Measurements from ENCODE around the gene IGF2BP3.

Gene IGF2BP3

DNA sequence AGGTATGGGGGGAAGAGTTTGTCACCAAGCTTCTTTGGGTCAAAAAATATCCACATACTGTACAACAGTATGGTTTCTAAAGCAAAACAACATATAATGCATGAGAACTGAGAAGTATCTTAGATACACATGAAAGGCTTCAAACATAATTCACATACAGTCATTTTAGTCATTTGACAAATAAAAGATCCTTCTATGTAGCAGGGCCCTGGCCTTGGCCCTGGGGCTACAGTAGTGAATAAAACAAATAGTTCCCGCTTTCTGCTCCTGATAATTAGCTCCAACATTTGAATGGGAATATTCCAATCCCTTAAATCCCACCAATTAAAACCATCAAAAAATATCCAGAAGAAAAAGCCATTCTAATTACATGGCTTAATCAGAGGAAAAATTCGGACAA lies 119.8 kb downstream of the IGF2BP3 start:
- Mint-ChIP-seq H3K4me3 (no peak overlapping the region), H3K27ac (ENCODE audit: low read depth) (no peak overlapping the region), H3K36me3 (ENCODE audit: insufficient read depth) (peaks cover 4% of the 10 kb centered on the region), H3K27me3 (peaks cover 23% of the 10 kb centered on the region), H3K4me1 (peaks cover 17% of the 10 kb centered on the region), H3K9me3 (no peaks in the 10 kb centered on the region)
- ATAC-seq (replicated peaks; ENCODE audit: extremely low read depth, poor library complexity, severe bottlenecking): no peak
- DNase-seq (ENCODE audit: low spot score in 2 of 2): no peak

DNA sequence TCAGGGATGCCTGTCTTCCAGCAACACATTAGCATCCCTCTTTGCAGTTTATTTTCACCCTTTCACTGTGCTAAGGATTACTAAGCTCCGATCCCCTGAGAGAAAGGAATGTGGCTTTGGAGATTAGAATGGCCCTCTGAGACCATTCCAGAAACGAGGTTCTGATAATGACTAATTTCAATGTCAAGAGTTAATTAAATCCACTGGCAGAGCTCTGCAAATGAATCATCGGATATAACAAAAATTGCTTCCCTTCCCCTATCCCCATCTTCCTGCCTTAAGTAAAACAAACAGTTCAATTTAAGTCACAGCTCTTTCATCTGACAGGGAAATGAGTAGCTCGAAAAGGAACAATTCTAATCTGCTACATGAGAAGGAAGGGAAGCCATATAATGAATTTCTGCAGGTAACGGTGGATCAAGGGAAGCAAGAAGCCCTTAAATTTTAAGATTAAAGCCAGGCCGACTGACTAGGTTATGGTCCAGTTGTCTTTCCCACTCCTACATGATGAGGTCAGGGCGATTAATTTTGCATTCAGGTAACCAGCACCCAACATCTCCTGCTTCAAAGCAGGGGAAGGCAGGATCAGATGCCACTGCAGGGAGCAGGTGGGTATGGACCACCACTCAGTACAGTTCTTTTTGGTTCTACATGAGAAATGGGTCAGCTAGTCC lies 120.7 kb downstream of the IGF2BP3 start:
- Mint-ChIP-seq H3K4me3 (no peak overlapping the region), H3K27ac (ENCODE audit: low read depth) (no peak overlapping the region), H3K9me3 (no peaks in the 10 kb centered on the region), H3K27me3 (peaks cover 16% of the 10 kb centered on the region), H3K4me1 (peaks cover 17% of the 10 kb centered on the region), H3K36me3 (ENCODE audit: insufficient read depth) (peaks cover 4% of the 10 kb centered on the region)
- ATAC-seq (replicated peaks; ENCODE audit: extremely low read depth, poor library complexity, severe bottlenecking) (no peak), DNase-seq (ENCODE audit: low spot score in 2 of 2) (no peak)

DNA sequence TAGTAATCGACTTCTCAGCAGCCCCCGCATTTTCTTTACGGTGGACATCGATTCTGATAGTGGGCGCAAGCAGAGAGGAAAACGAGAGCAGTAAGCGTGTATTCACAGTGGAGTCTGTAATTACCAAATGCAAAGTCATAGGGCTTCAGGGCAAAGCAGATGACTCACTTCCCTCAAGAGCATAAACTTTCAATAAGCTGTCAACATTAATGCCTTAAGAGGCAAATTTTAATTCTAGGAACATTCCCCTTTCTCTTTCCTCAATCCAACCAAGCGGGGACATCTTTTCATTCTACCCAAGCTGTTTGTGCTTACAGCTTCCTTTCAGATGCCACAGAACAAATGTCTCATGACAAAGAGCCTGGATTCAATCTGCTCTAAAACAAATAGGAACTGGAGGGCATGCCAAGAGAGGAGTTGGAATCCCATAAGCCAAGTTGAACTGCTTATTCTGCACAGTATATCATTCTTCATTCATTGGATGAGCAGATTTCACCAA lies 122.6 kb downstream of the IGF2BP3 start:
- DNase-seq (ENCODE audit: low spot score in 2 of 2) (no peak), ATAC-seq (replicated peaks; ENCODE audit: extremely low read depth, poor library complexity, severe bottlenecking) (no peak)
- peak overlapping the region; percentile 91 for H3K27ac Mint-ChIP-seq (ENCODE audit: low read depth)
- no peaks in the 10 kb centered on the region for H3K27me3 Mint-ChIP-seq
- H3K4me3 Mint-ChIP-seq: peak overlapping the region; percentile 71
- H3K4me1 Mint-ChIP-seq: peaks cover 17% of the 10 kb centered on the region
- H3K36me3 Mint-ChIP-seq (ENCODE audit: insufficient read depth): peaks cover 4% of the 10 kb centered on the region
- H3K9me3 Mint-ChIP-seq: no peaks in the 10 kb centered on the region

DNA sequence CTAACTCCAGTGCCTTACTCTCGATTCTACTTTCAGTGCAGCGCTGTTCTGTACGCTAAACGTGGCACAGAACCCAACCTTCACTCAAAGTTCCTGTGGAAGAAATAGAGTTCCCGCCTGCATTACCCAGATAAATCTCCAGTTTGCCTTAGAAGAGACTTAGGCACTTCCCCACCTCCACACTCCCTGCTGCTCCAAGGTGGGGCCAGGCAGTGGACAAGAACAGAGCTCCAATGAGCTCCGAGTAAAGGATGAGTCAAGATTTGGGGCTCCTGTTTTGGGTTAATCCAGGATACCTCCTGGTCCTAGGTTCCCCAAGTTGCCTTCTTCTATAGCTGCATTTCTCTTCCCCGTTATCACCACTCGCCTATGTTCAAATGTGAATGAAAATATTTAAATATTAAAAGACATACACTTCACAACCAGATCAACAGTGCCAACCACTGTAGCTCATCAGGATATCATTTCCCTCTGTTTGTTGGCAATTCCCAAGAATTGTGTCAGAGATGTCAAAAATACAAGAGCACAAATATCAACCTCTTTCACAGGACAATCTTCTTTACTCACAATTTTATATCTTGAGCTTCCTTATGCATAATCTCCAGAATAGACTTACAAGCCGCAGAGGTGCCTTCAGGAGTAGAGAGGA lies 123.1 kb downstream of the IGF2BP3 start:
- DNase-seq (ENCODE audit: low spot score in 2 of 2): no peak
- H3K4me1 Mint-ChIP-seq: peaks cover 17% of the 10 kb centered on the region
- no peaks in the 10 kb centered on the region for H3K9me3 Mint-ChIP-seq
- H3K4me3 Mint-ChIP-seq: peak overlapping the region; percentile 71
- H3K27ac Mint-ChIP-seq (ENCODE audit: low read depth): peak overlapping the region; percentile 91
- H3K36me3 Mint-ChIP-seq (ENCODE audit: insufficient read depth): peaks cover 4% of the 10 kb centered on the region
- ATAC-seq (replicated peaks; ENCODE audit: extremely low read depth, poor library complexity, severe bottlenecking): no peak
- no peaks in the 10 kb centered on the region for H3K27me3 Mint-ChIP-seq

DNA sequence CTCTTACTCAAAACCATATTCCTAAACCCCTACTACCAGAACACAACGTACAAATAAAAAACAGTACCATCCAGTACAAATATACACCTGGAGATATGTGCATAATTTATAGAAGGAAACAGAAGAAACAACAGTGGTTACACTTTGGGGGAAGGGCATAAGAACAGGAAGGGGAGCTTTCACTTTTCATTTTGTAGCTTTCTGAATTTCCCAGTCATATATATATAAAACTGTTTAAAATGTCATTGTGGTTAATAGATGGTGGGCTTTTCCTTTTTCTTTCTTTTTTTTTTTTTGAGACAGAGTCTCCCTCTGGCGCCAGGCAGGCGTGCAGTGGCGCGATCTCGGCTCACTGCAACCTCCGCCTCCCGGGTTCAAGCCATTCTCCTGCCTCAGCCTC lies 124.0 kb downstream of the IGF2BP3 start:
- DNase-seq (ENCODE audit: low spot score in 2 of 2) (no peak), ATAC-seq (replicated peaks; ENCODE audit: extremely low read depth, poor library complexity, severe bottlenecking) (peak; percentile 65)
- peak overlapping the region; percentile 91 for H3K27ac Mint-ChIP-seq (ENCODE audit: low read depth)
- H3K36me3 Mint-ChIP-seq (ENCODE audit: insufficient read depth): peaks cover 4% of the 10 kb centered on the region
- no peaks in the 10 kb centered on the region for H3K27me3 Mint-ChIP-seq
- H3K4me1 Mint-ChIP-seq: peaks cover 17% of the 10 kb centered on the region
- H3K9me3 Mint-ChIP-seq: no peaks in the 10 kb centered on the region
- peak overlapping the region; percentile 71 for H3K4me3 Mint-ChIP-seq

DNA sequence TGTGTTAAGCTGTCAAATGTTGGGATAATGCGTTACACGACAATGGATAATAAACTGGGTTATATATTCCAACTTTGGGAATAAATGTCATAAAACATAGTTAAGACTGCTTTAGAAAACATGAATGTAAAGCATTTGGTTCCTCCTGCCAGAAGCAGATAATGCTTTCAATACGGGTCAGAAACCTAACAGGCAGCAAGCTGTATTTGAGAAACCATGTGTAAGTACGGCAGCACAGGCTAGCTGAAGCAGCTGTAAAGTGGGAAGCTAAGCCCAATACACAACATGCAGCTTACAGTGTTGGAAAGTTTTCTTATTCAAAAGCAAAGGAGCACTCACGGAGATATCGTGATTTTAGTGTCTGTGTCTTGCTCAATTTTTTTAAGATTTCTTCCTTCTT lies 124.7 kb downstream of the IGF2BP3 start:
- ATAC-seq (replicated peaks; ENCODE audit: extremely low read depth, poor library complexity, severe bottlenecking) (no peak), DNase-seq (ENCODE audit: low spot score in 2 of 2) (no peak)
- Mint-ChIP-seq H3K4me3 (peak overlapping the region; percentile 71), H3K36me3 (ENCODE audit: insufficient read depth) (peaks cover 4% of the 10 kb centered on the region), H3K4me1 (peaks cover 17% of the 10 kb centered on the region), H3K27me3 (no peaks in the 10 kb centered on the region), H3K9me3 (no peaks in the 10 kb centered on the region), H3K27ac (ENCODE audit: low read depth) (peak overlapping the region; percentile 91)

DNA sequence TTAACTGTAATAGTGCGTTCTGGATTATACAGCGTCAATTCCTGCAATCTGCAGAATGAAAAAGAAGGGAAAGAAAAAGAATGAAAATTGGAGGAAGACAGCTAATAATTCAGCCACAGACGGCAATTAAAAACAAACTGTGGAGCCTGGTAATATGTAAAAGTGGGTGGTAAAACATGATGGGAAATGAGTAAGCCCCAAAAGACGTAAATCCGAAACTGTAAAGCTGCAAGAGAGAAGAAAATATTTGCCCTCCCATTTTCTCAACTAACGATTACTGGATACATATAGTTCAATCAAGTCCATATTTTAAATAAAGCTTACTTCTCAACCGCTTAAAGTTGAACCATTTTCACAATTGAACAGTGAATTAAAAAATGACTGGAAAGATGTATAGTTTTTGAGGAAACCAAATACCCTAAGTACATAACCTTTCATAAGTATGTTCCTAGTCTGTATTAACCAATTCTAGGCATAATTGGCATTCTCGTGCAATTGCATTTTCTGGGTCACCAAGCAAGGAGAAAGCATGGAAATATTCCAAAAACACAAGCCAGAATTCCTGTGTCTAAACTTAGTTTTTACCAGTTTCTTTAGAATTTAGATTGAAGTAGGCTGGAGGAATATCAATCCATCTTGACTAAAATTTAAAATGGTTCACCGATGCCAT lies 126.3 kb downstream of the IGF2BP3 start:
- Mint-ChIP-seq H3K9me3 (no peaks in the 10 kb centered on the region), H3K27me3 (no peaks in the 10 kb centered on the region), H3K4me1 (peaks cover 17% of the 10 kb centered on the region), H3K27ac (ENCODE audit: low read depth) (no peak overlapping the region), H3K4me3 (no peak overlapping the region), H3K36me3 (ENCODE audit: insufficient read depth) (peaks cover 4% of the 10 kb centered on the region)
- DNase-seq (ENCODE audit: low spot score in 2 of 2) (no peak), ATAC-seq (replicated peaks; ENCODE audit: extremely low read depth, poor library complexity, severe bottlenecking) (no peak)

DNA sequence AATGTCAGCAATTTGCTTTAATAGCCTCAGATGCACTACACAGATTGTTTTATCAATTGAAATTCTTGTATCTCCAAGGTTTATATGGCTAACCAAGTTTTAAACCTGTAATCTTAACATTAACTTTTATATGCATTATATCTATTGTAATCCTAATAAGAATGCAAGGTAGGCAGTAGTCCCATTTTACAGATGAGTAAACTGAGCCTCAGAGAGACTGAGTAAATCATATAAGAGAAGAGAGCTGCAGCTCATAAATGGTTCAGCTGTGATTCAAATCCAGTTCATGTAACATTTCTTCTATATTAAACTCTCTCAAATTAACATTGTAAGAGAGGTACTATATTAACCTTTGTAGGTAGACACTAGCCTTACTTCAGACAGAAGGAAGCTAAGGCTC lies 127.2 kb downstream of the IGF2BP3 start:
- Mint-ChIP-seq H3K36me3 (ENCODE audit: insufficient read depth) (peaks cover 4% of the 10 kb centered on the region), H3K9me3 (no peaks in the 10 kb centered on the region), H3K4me1 (peaks cover 17% of the 10 kb centered on the region), H3K27ac (ENCODE audit: low read depth) (no peak overlapping the region), H3K27me3 (peaks cover 2% of the 10 kb centered on the region), H3K4me3 (no peak overlapping the region)
- DNase-seq (ENCODE audit: low spot score in 2 of 2) (no peak), ATAC-seq (replicated peaks; ENCODE audit: extremely low read depth, poor library complexity, severe bottlenecking) (no peak)

DNA sequence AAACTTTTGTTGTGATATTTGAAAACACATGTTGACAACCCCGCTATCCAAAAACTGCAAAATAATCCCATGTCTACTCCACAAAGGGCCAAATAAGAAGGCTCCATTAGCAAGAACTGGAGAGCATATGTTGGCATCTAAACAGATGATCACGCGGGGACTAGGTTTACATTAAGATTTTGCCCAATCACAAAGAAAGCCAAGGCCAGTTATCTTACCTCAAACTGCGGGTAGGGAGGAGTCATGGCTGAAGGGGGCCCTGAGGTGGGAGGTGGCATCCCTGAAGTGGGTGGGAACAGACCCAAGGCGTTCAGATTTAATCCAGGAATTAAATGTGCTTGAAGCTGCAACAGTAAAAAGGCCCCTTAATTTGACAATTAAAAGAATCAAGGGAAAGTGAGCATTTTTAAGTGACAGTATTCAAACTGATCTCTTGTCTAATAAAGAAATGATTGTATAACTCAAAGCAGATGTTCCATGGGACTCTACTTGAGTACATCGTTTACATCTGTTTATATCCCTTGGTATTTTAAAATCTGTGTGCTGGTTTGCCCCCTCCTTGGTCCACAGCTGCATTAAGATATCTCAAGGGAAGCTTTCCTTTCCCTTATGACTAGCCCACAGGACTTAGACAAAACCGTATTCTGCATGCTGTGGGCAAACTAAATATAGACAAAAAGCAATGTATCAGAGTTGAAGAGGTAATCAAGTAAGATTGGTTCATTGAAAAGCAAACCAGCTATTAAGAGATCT lies 128.3 kb downstream of the IGF2BP3 start:
- Mint-ChIP-seq H3K4me3 (no peak overlapping the region), H3K27ac (ENCODE audit: low read depth) (no peak overlapping the region)

DNA sequence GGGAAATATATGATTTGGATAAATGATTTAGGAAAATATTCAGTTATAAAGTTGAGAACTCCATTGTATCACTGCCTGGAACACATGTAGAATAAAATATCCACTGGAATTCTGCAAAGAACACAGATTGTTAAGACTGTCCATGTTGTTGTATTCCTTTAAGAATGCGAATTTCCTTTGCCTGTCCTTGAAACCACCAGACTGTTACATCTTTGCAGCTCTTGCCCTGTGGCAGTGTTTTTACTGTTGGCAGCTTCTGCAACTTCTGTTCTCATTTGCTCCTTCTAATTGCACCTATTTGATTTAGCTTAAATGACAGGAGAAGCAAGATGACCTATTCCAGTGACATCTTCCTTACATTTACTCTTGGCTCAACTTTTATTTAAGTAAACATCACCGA lies 131.4 kb downstream of the IGF2BP3 start:
- H3K4me3 Mint-ChIP-seq: no peak overlapping the region
- no peaks in the 10 kb centered on the region for H3K4me1 Mint-ChIP-seq
- DNase-seq (ENCODE audit: low spot score in 2 of 2) (no peak), ATAC-seq (replicated peaks; ENCODE audit: extremely low read depth, poor library complexity, severe bottlenecking) (no peak)
- H3K9me3 Mint-ChIP-seq: no peaks in the 10 kb centered on the region
- H3K36me3 Mint-ChIP-seq (ENCODE audit: insufficient read depth): no peaks in the 10 kb centered on the region
- no peak overlapping the region for H3K27ac Mint-ChIP-seq (ENCODE audit: low read depth)
- H3K27me3 Mint-ChIP-seq: peaks cover 31% of the 10 kb centered on the region

More for the DNA sequence above, 128.3 kb downstream of the IGF2BP3 start:
- ATAC-seq (replicated peaks; ENCODE audit: extremely low read depth, poor library complexity, severe bottlenecking) (no peak), DNase-seq (ENCODE audit: low spot score in 2 of 2) (no peak)
- peaks cover 14% of the 10 kb centered on the region for H3K4me1 Mint-ChIP-seq
- no peaks in the 10 kb centered on the region for H3K9me3 Mint-ChIP-seq
- peaks cover 4% of the 10 kb centered on the region for H3K36me3 Mint-ChIP-seq (ENCODE audit: insufficient read depth)
- peaks cover 12% of the 10 kb centered on the region for H3K27me3 Mint-ChIP-seq

DNA sequence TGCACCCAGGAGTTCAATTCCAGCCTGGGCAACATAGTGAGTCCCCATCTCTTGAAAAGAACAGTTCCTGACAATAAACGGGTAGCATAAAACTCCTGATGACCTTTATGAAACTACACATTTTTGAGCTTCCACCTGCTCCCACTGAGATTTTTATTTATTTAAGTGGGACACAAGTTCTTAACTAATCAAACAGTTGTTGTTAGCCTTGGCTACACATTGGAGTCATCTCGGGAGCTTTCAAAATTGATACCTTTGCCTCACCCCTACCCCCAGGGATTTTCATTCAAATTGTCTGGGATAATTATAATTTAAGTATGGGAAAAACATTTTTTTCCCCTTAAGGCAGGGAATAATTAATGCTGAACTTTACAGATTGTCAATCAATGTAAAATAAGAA lies 131.9 kb downstream of the IGF2BP3 start:
- DNase-seq (ENCODE audit: low spot score in 2 of 2) (no peak), ATAC-seq (replicated peaks; ENCODE audit: extremely low read depth, poor library complexity, severe bottlenecking) (no peak)
- Mint-ChIP-seq H3K4me3 (no peak overlapping the region), H3K36me3 (ENCODE audit: insufficient read depth) (no peaks in the 10 kb centered on the region), H3K9me3 (no peaks in the 10 kb centered on the region), H3K27ac (ENCODE audit: low read depth) (no peak overlapping the region), H3K27me3 (peaks cover 31% of the 10 kb centered on the region), H3K4me1 (no peaks in the 10 kb centered on the region)

DNA sequence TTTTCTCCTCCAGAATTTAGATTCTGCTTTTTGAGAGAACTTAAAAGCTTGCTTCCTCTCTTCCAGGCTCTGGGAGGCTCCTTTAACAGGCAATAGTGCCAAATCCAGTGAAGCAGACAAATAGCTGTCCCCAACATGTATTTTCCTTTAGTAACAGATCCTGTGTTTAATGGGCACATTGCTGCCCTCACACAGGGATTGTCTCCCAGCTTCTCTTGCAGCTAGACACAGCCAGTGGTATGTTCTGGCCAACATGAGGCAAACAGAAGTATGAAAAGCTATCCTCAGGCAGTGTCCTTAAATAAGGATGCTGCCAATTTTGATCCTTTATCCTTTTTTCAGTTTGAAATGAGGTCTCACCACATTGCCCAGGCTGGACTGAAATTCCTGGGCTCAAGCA lies 132.9 kb downstream of the IGF2BP3 start:
- ATAC-seq (replicated peaks; ENCODE audit: extremely low read depth, poor library complexity, severe bottlenecking): no peak
- DNase-seq (ENCODE audit: low spot score in 2 of 2): no peak
- Mint-ChIP-seq H3K4me3 (no peak overlapping the region), H3K36me3 (ENCODE audit: insufficient read depth) (no peaks in the 10 kb centered on the region), H3K4me1 (no peaks in the 10 kb centered on the region), H3K9me3 (no peaks in the 10 kb centered on the region), H3K27ac (ENCODE audit: low read depth) (no peak overlapping the region), H3K27me3 (peaks cover 31% of the 10 kb centered on the region)

All from central memory CD8-positive, alpha-beta T cell (primary cell).